ENCODE results near the gene MTA3. TPM values are rescaled to one million over a fixed set of nuclear protein-coding genes. Genes with fewer than 3 reads are reported as not detected.

Gene MTA3
- total and polyA plus RNA-seq, 2 donors (not counting 3 experiments of a cell fraction or from before 2014, with no cell fraction given) = 36.3 to 53.3 TPM

GRCh38 chr2:42566025-42566424 lies 2.4 kb upstream of the MTA3 start:
- TF ChIP-seq POLR2AphosphoS5 (IDR thresholded peaks at IDR 0.05; ENCODE audit: insufficient read depth, low read depth, low read length) (no peak), MAX (IDR thresholded peaks at IDR 0.05; ENCODE audit: insufficient read depth, insufficient read length) (no peak), FOS (IDR thresholded peaks at IDR 0.05; ENCODE audit: borderline replicate concordance, insufficient read depth, low read length) (no peak), CTCF (IDR thresholded peaks at IDR 0.05; ENCODE audit: extremely low read depth in 1 of 2, insufficient read depth in 1 of 2, low read depth in 1 of 2, low read length in 2 of 2) (no peak), EZH2 (IDR thresholded peaks at IDR 0.05; ENCODE audit: borderline replicate concordance, low read depth, low read length, severe bottlenecking) (no peak), POLR2A (IDR thresholded peaks at IDR 0.05; ENCODE audit: low read depth, low read length) (no peak), GATA2 (IDR thresholded peaks at IDR 0.05; ENCODE audit: insufficient read depth, insufficient read length, low read depth, low read length) (no peak), MYC (IDR thresholded peaks at IDR 0.05; ENCODE audit: low read depth, low read length) (no peak), JUN (IDR thresholded peaks at IDR 0.05; ENCODE audit: borderline replicate concordance, insufficient read depth, insufficient read length, low read depth) (no peak)
- Histone ChIP-seq H3K4me2 (ENCODE audit: insufficient read depth, low read length) (no peak overlapping the region), H4K20me1 (replicated peaks; ENCODE audit: control insufficient read depth, extremely low read depth, insufficient read depth, low read length) (no peaks in the 10 kb centered on the region), H3K9me3 (replicated peaks; ENCODE audit: control insufficient read depth, insufficient read depth, low read length) (no peaks in the 10 kb centered on the region), H3K9me1 (replicated peaks; ENCODE audit: control insufficient read depth, extremely low read depth, insufficient read depth, low read length) (no peaks in the 10 kb centered on the region), H3K36me3 (ENCODE audit: control insufficient read depth in 2 of 2, extremely low read depth in 1 of 2, insufficient read depth in 2 of 2, low read length in 2 of 2) (no peaks in the 10 kb centered on the region), H3K9ac (replicated peaks; ENCODE audit: extremely low read depth, insufficient read depth, low read length) (no peak overlapping the region), H3K27ac (ENCODE audit: insufficient read depth, low read depth, low read length) (no peak overlapping the region), H3K79me2 (ENCODE audit: control insufficient read depth, insufficient read depth, low read length) (peaks cover 13% of the 10 kb centered on the region), H3K27me3 (ENCODE audit: control insufficient read depth in 2 of 2, insufficient read depth in 2 of 2, low read length in 2 of 2) (no peaks in the 10 kb centered on the region), H2AFZ (ENCODE audit: low read depth, low read length) (no peak overlapping the region), H3K4me1 (ENCODE audit: control insufficient read depth, extremely low read depth, insufficient read depth, low read length) (peaks cover 9% of the 10 kb centered on the region), H3K4me3 (replicated peaks in 1 of 3; ENCODE audit: insufficient read depth in 1 of 3, low read depth in 1 of 3, low read length in 3 of 3) (no peak overlapping the region)
- FAIRE-seq (no peak), DNase-seq (ENCODE audit: low read depth, low spot score) (no peak)
- ChIA-PET CTCF (interaction anchor here (1.1 kb wide), 1 partner anchor 97 kb away, joined by 5 read pairs; no protein-coding TSS in a partner anchor), POLR2A (no interaction called here)
- intact Hi-C loops (cut with micrococcal nuclease) = loop anchor here (5.0 kb wide), 1 partner anchor 96 kb away; no protein-coding TSS in a partner anchor
- dilution Hi-C loops (cut with MboI; ENCODE audit: extremely low pct_ligation_motif_present, low sequenced_read_pairs) = no loop called here
- no TSS peak for BruUV-seq (replicated peaks)

Measured in endothelial cell of umbilical vein (primary cell).